Measurements from ENCODE around the gene AFM. TPM values are rescaled to one million over a fixed set of nuclear protein-coding genes. Genes with fewer than 3 reads are reported as not detected.

AFM gene
- total and polyA plus RNA-seq, 2 of the 8 experiments (the other 6 are each of a cell fraction or from before 2014, with no cell fraction given), result not detected

DNA sequence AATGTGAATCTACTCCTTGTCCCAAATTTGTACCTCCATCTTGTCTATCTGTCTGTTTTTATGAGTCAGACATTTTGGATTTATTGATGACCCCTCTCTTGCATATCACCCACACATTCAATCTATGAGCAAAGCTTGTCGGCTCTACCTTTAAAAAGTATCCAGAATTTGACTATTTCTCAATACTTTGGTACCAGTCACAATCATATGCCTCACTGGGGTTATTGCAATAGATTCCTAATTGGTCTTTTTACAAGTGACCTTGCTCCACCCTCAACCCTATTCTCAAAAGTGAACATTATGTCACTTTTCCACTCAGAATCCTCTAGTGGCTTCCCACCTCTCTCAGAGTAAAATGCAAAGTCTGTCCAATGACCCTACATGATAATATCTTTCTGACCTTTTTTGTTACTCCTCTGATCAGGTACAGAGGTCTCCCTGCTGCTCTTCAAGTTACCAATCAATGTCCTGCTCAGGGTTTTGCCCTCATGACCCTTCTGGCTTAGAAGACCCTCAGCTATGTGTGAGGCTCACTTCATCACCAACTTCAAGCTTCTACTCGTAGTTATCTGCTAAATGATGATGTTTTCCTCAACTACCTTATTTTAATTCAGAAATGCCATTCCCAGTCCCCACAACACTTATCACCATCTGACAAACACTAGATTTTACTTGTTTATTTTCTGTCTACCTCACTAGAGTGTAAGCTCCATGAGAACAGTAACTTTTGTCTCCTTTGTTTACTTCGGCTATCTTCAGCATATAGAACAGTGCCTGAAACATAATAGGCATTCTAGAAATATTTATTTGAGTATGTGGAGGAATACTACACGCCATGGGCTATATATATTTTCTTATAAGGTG lies 23.1 kb upstream of the AFM start (continued):
- TF ChIP-seq, protein P1, sequence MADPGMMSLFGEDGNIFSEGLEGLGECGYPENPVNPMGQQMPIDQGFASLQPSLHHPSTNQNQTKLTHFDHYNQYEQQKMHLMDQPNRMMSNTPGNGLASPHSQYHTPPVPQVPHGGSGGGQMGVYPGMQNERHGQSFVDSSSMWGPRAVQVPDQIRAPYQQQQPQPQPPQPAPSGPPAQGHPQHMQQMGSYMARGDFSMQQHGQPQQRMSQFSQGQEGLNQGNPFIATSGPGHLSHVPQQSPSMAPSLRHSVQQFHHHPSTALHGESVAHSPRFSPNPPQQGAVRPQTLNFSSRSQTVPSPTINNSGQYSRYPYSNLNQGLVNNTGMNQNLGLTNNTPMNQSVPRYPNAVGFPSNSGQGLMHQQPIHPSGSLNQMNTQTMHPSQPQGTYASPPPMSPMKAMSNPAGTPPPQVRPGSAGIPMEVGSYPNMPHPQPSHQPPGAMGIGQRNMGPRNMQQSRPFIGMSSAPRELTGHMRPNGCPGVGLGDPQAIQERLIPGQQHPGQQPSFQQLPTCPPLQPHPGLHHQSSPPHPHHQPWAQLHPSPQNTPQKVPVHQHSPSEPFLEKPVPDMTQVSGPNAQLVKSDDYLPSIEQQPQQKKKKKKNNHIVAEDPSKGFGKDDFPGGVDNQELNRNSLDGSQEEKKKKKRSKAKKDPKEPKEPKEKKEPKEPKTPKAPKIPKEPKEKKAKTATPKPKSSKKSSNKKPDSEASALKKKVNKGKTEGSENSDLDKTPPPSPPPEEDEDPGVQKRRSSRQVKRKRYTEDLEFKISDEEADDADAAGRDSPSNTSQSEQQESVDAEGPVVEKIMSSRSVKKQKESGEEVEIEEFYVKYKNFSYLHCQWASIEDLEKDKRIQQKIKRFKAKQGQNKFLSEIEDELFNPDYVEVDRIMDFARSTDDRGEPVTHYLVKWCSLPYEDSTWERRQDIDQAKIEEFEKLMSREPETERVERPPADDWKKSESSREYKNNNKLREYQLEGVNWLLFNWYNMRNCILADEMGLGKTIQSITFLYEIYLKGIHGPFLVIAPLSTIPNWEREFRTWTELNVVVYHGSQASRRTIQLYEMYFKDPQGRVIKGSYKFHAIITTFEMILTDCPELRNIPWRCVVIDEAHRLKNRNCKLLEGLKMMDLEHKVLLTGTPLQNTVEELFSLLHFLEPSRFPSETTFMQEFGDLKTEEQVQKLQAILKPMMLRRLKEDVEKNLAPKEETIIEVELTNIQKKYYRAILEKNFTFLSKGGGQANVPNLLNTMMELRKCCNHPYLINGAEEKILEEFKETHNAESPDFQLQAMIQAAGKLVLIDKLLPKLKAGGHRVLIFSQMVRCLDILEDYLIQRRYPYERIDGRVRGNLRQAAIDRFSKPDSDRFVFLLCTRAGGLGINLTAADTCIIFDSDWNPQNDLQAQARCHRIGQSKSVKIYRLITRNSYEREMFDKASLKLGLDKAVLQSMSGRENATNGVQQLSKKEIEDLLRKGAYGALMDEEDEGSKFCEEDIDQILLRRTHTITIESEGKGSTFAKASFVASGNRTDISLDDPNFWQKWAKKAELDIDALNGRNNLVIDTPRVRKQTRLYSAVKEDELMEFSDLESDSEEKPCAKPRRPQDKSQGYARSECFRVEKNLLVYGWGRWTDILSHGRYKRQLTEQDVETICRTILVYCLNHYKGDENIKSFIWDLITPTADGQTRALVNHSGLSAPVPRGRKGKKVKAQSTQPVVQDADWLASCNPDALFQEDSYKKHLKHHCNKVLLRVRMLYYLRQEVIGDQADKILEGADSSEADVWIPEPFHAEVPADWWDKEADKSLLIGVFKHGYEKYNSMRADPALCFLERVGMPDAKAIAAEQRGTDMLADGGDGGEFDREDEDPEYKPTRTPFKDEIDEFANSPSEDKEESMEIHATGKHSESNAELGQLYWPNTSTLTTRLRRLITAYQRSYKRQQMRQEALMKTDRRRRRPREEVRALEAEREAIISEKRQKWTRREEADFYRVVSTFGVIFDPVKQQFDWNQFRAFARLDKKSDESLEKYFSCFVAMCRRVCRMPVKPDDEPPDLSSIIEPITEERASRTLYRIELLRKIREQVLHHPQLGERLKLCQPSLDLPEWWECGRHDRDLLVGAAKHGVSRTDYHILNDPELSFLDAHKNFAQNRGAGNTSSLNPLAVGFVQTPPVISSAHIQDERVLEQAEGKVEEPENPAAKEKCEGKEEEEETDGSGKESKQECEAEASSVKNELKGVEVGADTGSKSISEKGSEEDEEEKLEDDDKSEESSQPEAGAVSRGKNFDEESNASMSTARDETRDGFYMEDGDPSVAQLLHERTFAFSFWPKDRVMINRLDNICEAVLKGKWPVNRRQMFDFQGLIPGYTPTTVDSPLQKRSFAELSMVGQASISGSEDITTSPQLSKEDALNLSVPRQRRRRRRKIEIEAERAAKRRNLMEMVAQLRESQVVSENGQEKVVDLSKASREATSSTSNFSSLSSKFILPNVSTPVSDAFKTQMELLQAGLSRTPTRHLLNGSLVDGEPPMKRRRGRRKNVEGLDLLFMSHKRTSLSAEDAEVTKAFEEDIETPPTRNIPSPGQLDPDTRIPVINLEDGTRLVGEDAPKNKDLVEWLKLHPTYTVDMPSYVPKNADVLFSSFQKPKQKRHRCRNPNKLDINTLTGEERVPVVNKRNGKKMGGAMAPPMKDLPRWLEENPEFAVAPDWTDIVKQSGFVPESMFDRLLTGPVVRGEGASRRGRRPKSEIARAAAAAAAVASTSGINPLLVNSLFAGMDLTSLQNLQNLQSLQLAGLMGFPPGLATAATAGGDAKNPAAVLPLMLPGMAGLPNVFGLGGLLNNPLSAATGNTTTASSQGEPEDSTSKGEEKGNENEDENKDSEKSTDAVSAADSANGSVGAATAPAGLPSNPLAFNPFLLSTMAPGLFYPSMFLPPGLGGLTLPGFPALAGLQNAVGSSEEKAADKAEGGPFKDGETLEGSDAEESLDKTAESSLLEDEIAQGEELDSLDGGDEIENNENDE (IDR thresholded peaks at IDR 0.05; ENCODE audit: insufficient replicate concordance, low read length), result no peak
- TF ChIP-seq TCF12 (IDR thresholded peaks at IDR 0.05; ENCODE audit: low read depth, low read length) (no peak), JUND (IDR thresholded peaks at IDR 0.05; ENCODE audit: low read length) (no peak), NRF1 (IDR thresholded peaks at IDR 0.05; ENCODE audit: low read depth, low read length) (no peak), BRCA1 (IDR thresholded peaks at IDR 0.05; ENCODE audit: low read depth, low read length) (no peak), GTF2F1 (IDR thresholded peaks at IDR 0.05; ENCODE audit: borderline replicate concordance, low read depth, low read length) (no peak), RNF2 (IDR thresholded peaks at IDR 0.05; ENCODE audit: borderline replicate concordance, low read depth, low read length, missing control alignments, poor library complexity, severe bottlenecking) (no peak), POLR2A (IDR thresholded peaks at IDR 0.05; ENCODE audit: control extremely low read depth in 1 of 2, low read depth in 2 of 2, low read length in 2 of 2) (no peak), TAF1 (IDR thresholded peaks at IDR 0.05; ENCODE audit: low read depth, low read length) (no peak), FOSL1 (IDR thresholded peaks at IDR 0.05; ENCODE audit: insufficient read depth, low read depth, low read length) (no peak)
